Vagina (tissue), 2 donors: ENCODE measurements around the gene GRIN2C. TPM values are rescaled to one million over a fixed set of nuclear protein-coding genes. Genes with fewer than 3 reads are reported as not detected.

Source experiments
- DNase-seq, 2 donors: peaks; one replicate each; pipeline ENCODE4 v3.0.0-alpha.2; 2017; ENCODE audit errors: extremely low spot score in 2 of 2
- H3K27ac ChIP-seq: fragments of 200-600 bp; sonication (generic); one replicate; pipeline ENCODE4 v1.5.1; 2019
- H3K27me3 ChIP-seq: fragments of 200-600 bp; sonication (generic); one replicate; pipeline ENCODE4 v1.5.1; 2019
- H3K36me3 ChIP-seq, 2 donors: fragments of 200-600 bp; sonication (generic); one replicate each; pipeline ENCODE4 v1.5.1; 2017 to 2019
- H3K4me1 ChIP-seq: fragments of 200-600 bp; sonication (generic); one replicate; pipeline ENCODE4 v1.5.1; 2019
- H3K4me3 ChIP-seq, 2 donors: fragments of 200-600 bp; sonication (generic); 1 replicate in 1 of 2; 2 replicates in 1 of 2; pipeline ENCODE4 v1.5.1; 2016 to 2019
- H3K9me3 ChIP-seq: fragments of 200-600 bp; sonication (generic); one replicate; pipeline ENCODE4 v1.5.1; 2019
- POLR2A ChIP-seq, 2 donors: fragments of 450-650 bp; IDR thresholded peaks; one replicate each; pipeline ENCODE4 v1.6.1; 2017; ENCODE audit warnings: antibody characterized with exemption in 2 of 2, mild to moderate bottlenecking in 2 of 2, moderate library complexity in 2 of 2
- POLR2AphosphoS5 ChIP-seq, 2 donors: sonication (generic); formaldehyde crosslinking; IDR thresholded peaks; one replicate each; pipeline ENCODE4 v1.9.0; 2017; ENCODE audit warnings: antibody characterized with exemption in 2 of 2, mild to moderate bottlenecking in 2 of 2, low read depth in 1 of 2; ENCODE audit not compliant: insufficient read depth in 1 of 2
- intact Hi-C: fragments of 100-400 bp; cut with DNase I; formaldehyde crosslinking; loops from one replicate; pipeline ENCODE4 v1.15.1; 2023
- total RNA-seq: library from RNA; depleted of rRNA; stranded (reverse); fragments of >200 nt; gene quantifications from one replicate; pipeline ENCODE4 v1.2.3, GENCODE V29; 2016
- TF ChIP-seq, protein P1 (sequence below), 3 experiments: fragments of 450-650 bp in 2 of 3; fragments of 200-600 bp in 1 of 3; sonication (generic) in 1 of 3; IDR thresholded peaks; one replicate each; pipeline ENCODE4 v1.5.1; 2017 to 2019; ENCODE audit warnings: antibody characterized with exemption in 3 of 3, mild to moderate bottlenecking in 2 of 3, moderate library complexity in 2 of 3

The GRIN2C gene
- total RNA-seq, 1 donor from 2014 or later, result not detected

DNA sequence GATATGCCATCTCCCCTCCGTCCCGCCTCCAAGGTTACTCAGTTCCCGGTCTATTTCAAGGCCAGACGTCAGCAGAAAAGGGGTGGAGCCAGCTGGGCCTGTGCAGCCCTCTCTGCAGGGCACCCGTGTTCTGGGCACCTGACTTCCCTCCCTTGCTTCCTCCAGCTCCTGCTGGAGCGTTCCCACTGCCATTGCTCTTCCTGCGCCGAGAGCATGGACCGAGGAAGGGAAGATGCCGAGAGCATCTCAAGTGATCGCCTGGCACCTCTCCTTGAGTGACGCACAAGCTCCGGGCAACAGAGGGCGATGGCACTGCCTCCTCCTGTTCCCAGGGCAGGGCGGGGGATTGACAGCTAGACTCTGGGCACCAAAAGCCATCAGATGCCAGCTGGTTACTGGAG, 54.1 kb downstream of the GRIN2C start:
- H3K4me3 ChIP-seq, result no peak overlapping the region
- intact Hi-C loops, result no loop called here
- H3K9me3 ChIP-seq, result no peaks in the 10 kb centered on the region
- H3K4me1 ChIP-seq, result no peaks in the 10 kb centered on the region
- H3K27me3 ChIP-seq, result no peaks in the 10 kb centered on the region
- TF ChIP-seq, protein P1, sequence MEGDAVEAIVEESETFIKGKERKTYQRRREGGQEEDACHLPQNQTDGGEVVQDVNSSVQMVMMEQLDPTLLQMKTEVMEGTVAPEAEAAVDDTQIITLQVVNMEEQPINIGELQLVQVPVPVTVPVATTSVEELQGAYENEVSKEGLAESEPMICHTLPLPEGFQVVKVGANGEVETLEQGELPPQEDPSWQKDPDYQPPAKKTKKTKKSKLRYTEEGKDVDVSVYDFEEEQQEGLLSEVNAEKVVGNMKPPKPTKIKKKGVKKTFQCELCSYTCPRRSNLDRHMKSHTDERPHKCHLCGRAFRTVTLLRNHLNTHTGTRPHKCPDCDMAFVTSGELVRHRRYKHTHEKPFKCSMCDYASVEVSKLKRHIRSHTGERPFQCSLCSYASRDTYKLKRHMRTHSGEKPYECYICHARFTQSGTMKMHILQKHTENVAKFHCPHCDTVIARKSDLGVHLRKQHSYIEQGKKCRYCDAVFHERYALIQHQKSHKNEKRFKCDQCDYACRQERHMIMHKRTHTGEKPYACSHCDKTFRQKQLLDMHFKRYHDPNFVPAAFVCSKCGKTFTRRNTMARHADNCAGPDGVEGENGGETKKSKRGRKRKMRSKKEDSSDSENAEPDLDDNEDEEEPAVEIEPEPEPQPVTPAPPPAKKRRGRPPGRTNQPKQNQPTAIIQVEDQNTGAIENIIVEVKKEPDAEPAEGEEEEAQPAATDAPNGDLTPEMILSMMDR (IDR thresholded peaks at IDR 0.05), result no peak
- TF ChIP-seq POLR2AphosphoS5 (IDR thresholded peaks at IDR 0.05; ENCODE audit: insufficient read depth in 1 of 2, low read depth in 1 of 2) (no peak), POLR2A (IDR thresholded peaks at IDR 0.05) (no peak)
- no peak overlapping the region for H3K27ac ChIP-seq
- peaks cover 0 to 5% of the 10 kb centered on the region in 2 donors for H3K36me3 ChIP-seq
- DNase-seq, result no peak

DNA sequence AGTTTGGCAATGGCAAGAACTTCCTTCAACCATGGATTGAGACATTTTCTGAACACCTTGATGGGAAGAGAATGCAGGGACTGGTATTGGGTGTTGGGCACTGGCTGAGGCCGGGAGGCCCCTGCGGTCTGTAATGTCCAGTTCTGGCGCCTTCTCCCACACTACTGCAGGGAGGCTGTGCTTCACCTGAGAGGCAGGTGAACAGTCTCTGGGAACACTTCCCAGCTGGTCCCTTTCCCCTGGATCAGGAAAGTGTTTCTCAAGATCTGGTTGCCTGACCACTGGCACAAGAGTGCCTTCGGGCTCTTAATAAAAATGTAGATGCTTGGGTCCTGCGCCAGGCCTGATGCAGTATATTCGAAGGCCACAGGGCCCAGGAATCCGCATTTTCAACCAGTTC, 55.0 kb downstream of the GRIN2C start:
- peaks cover 0 to 11% of the 10 kb centered on the region in 2 donors for H3K36me3 ChIP-seq

DNA sequence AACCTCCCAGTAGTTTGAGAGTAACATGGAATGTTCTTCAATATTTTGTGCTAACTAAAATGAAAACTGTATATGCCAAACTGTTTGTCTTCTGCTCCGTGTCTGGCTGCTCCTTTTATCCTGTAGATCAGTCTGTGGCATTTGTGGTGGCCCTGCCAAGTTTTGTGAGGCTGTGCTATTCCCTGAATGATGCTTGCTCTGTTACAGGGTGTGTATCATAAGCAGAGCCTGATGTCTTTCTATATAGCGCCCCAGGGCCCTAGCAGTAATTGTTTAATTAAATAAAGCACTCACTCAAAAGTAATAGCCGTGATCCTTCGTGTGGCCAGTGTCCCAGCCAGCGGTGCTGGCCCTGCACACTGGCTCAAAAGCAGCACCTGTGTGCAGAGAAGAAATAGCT, 55.7 kb downstream of the GRIN2C start:
- DNase-seq, result no peak
- intact Hi-C loops, result no loop called here
- no peaks in the 10 kb centered on the region for H3K9me3 ChIP-seq
- H3K4me3 ChIP-seq, result no peak overlapping the region
- no peaks in the 10 kb centered on the region for H3K4me1 ChIP-seq
- H3K36me3 ChIP-seq, result peaks cover 0 to 11% of the 10 kb centered on the region in 2 donors
- H3K27ac ChIP-seq, result no peak overlapping the region
- TF ChIP-seq POLR2A (IDR thresholded peaks at IDR 0.05), result no peak
- TF ChIP-seq, protein P1 (IDR thresholded peaks at IDR 0.05), result no peak
- TF ChIP-seq POLR2AphosphoS5 (IDR thresholded peaks at IDR 0.05; ENCODE audit: insufficient read depth in 1 of 2, low read depth in 1 of 2), result no peak
- no peaks in the 10 kb centered on the region for H3K27me3 ChIP-seq

More for the DNA sequence above, 55.0 kb downstream of the GRIN2C start:
- Histone ChIP-seq H3K9me3 (no peaks in the 10 kb centered on the region), H3K4me1 (no peaks in the 10 kb centered on the region), H3K27ac (no peak overlapping the region), H3K4me3 (no peak overlapping the region), H3K27me3 (no peaks in the 10 kb centered on the region)
- no peak for TF ChIP-seq POLR2A (IDR thresholded peaks at IDR 0.05)
- no peak for TF ChIP-seq POLR2AphosphoS5 (IDR thresholded peaks at IDR 0.05; ENCODE audit: insufficient read depth in 1 of 2, low read depth in 1 of 2)
- TF ChIP-seq, protein P1 (IDR thresholded peaks at IDR 0.05), result no peak
- no peak for DNase-seq
- intact Hi-C loops, result no loop called here

DNA sequence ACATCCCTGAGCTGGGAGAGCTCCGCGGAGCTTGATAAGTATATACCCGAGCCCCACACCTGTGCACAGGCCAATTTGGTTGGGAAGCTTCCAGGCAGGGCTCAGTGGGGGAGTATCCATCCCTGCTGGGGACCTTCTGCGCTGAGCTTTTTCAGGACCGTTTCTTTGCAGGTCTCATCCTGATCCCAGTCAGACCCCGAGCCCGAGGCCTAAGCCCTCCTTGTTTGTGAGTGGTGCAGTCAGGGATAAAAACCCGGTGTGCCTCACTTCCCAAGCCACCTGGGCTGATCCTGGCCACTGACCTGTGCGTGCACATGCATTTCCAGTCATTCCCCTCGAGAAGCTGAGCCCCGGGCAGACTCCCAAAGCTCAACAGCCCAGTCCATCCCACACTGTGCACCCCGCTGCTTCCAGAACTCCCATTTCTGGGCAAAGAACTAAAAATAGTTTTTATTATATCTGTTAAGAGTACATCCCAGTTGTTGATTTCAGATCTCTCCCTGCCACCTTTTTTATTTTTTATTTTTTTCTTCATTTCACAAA, 56.2 kb downstream of the GRIN2C start:
- Histone ChIP-seq H3K27ac (no peak overlapping the region), H3K36me3 (peaks cover 0 to 11% of the 10 kb centered on the region in 2 donors), H3K4me1 (no peaks in the 10 kb centered on the region), H3K4me3 (no peak overlapping the region), H3K27me3 (no peaks in the 10 kb centered on the region), H3K9me3 (no peaks in the 10 kb centered on the region)
- DNase-seq, result no peak
- intact Hi-C loops, result no loop called here
- no peak for TF ChIP-seq POLR2AphosphoS5 (IDR thresholded peaks at IDR 0.05; ENCODE audit: insufficient read depth in 1 of 2, low read depth in 1 of 2)
- no peak for TF ChIP-seq POLR2A (IDR thresholded peaks at IDR 0.05)
- TF ChIP-seq, protein P1 (IDR thresholded peaks at IDR 0.05), result no peak

DNA sequence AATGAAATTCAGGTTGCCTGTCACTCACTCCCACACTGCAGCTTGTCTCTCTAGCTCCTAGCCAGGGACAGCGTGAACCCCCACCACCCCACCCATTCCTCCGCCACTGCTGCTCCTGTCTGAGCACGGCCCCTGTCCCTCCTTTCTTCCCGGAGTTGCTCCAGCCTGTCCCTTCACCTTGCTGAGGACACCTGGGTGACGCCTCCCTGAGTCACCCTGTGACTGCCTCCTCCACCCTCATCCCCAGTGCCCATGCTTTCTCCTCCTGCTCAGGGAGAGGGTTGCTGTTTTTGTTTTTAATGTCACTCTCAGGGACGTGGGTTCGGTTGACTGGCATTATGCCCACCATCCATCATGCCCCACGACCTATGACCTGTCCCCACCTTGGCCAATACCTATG, 57.8 kb downstream of the GRIN2C start:
- no peaks in the 10 kb centered on the region for H3K27me3 ChIP-seq
- intact Hi-C loops, result no loop called here
- H3K4me3 ChIP-seq, result no peak overlapping the region

More for the DNA sequence above, 57.8 kb downstream of the GRIN2C start:
- Histone ChIP-seq H3K9me3 (no peaks in the 10 kb centered on the region), H3K36me3 (peaks cover 0 to 11% of the 10 kb centered on the region in 2 donors), H3K4me1 (no peaks in the 10 kb centered on the region), H3K27ac (no peak overlapping the region)
- no peak for TF ChIP-seq POLR2AphosphoS5 (IDR thresholded peaks at IDR 0.05; ENCODE audit: insufficient read depth in 1 of 2, low read depth in 1 of 2)
- TF ChIP-seq, protein P1 (IDR thresholded peaks at IDR 0.05), result no peak
- TF ChIP-seq POLR2A (IDR thresholded peaks at IDR 0.05), result no peak
- DNase-seq, result no peak
